Sciatic nerve (tissue), 2 donors: ENCODE data around the gene GALC. TPM values are rescaled to one million over a fixed set of nuclear protein-coding genes. Genes with fewer than 3 reads are reported as not detected.
"Not testable (repeated sequence)": the region's sequence is repeated elsewhere in the genome, so short reads cannot be mapped to it uniquely, and the experiment has no call there.

ENCODE experiments used
- ATAC-seq: fragments of 200-7000 bp; cut with Tn5 transposase; one replicate; pipeline ENCODE4 v1.9.1; 2020; ENCODE audit warnings: mild to moderate bottlenecking, moderate library complexity
- DNase-seq: peaks from one replicate; pipeline ENCODE4 v3.0.0-alpha.2; 2020; ENCODE audit warnings: low spot score
- intact Hi-C: fragments of 100-400 bp; cut with DNase I; formaldehyde crosslinking; loops from one replicate; pipeline ENCODE4 v1.14.2; 2022
- total RNA-seq: library from RNA; stranded (reverse); fragmentation: NEBNext Ultra II Directional; extraction: Animal tissue kit (Norgen Biotek cat#: 25700); gene quantifications from one replicate; pipeline ENCODE4 v1.2.1, GENCODE V29; 2021
- donor health status: DM: no; HTN: no; CAD: no.
- donor health status: DM: no; HTN: no; CAD: no.

The GALC gene
- 47.8 TPM for total RNA-seq

GRCh38 chr14:87992718-87993628 lies at the start of gene GALC:
Gene GALC, minus strand, starts transcription at chr14:87993182. Its CDS starts 18 bp downstream, at chr14:87993164.
- DNase-seq, result peak; percentile 97
- intact Hi-C loops, result no loop called here
- peak; percentile 97 for ATAC-seq

- intact Hi-C loops, result no loop called here
These were observed 47.2 kb upstream of the GALC start for GRCh38 chr14:88040146-88040545.

GRCh38 chr14:88039197-88039596 lies 46.2 kb upstream of the GALC start:
- ATAC-seq, result no peak
- no peak for DNase-seq
- intact Hi-C loops, result no loop called here

More at GRCh38 chr14:88040146-88040545, 47.2 kb upstream of the GALC start:
- no peak for ATAC-seq
- DNase-seq, result no peak

GRCh38 chr14:88037325-88037724 lies 44.3 kb upstream of the GALC start:
- no peak for ATAC-seq
- intact Hi-C loops, result no loop called here
- no peak for DNase-seq

GRCh38 chr14:88036422-88036821 lies 43.4 kb upstream of the GALC start:
- DNase-seq, result no peak
- no peak for ATAC-seq
- intact Hi-C loops, result no loop called here

GRCh38 chr14:88034076-88034475 lies 41.1 kb upstream of the GALC start:
- DNase-seq (no peak), ATAC-seq (no peak)
- intact Hi-C loops, result no loop called here

GRCh38 chr14:88032373-88032772 lies 39.4 kb upstream of the GALC start:
- DNase-seq (no peak), ATAC-seq (no peak)
- intact Hi-C loops, result no loop called here

- no peak for DNase-seq
- intact Hi-C loops, result no loop called here
- ATAC-seq, result no peak
These were observed 37.9 kb upstream of the GALC start for GRCh38 chr14:88030892-88031291.

- DNase-seq (no peak), ATAC-seq (no peak)
- intact Hi-C loops, result no loop called here
These were observed 37.1 kb upstream of the GALC start for GRCh38 chr14:88030079-88030478.

- DNase-seq, result no peak
- intact Hi-C loops, result no loop called here
- no peak for ATAC-seq
These were observed 36.5 kb upstream of the GALC start for GRCh38 chr14:88029500-88029899.

GRCh38 chr14:88026890-88027289 lies 33.9 kb upstream of the GALC start:
- DNase-seq (no peak), ATAC-seq (no peak)
- intact Hi-C loops, result no loop called here

- intact Hi-C loops, result no loop called here
These were observed 32.3 kb upstream of the GALC start for GRCh38 chr14:88025313-88025712.

GRCh38 chr14:88024252-88025086 lies 31.5 kb upstream of the GALC start:
- DNase-seq, intact Hi-C loops, ATAC-seq: not testable (repeated sequence)

More at GRCh38 chr14:88025313-88025712, 32.3 kb upstream of the GALC start:
- DNase-seq, result no peak
- ATAC-seq, result no peak

GRCh38 chr14:88023658-88024187 lies 30.7 kb upstream of the GALC start:
- no peak for ATAC-seq
- intact Hi-C loops, result no loop called here
- DNase-seq, result no peak

GRCh38 chr14:88017535-88017934 lies 24.6 kb upstream of the GALC start:
- intact Hi-C loops, result no loop called here
- no peak for DNase-seq
- no peak for ATAC-seq

- DNase-seq (no peak), ATAC-seq (no peak)
- intact Hi-C loops, result no loop called here
These were observed 23.8 kb upstream of the GALC start for GRCh38 chr14:88016768-88017167.

GRCh38 chr14:88013750-88014349 lies 20.9 kb upstream of the GALC start:
- DNase-seq, result peak; percentile 81
- intact Hi-C loops, result no loop called here
- ATAC-seq, result peak; percentile 93

GRCh38 chr14:88012495-88012894 lies 19.5 kb upstream of the GALC start:
- intact Hi-C loops, result no loop called here
- DNase-seq, result no peak
- ATAC-seq, result no peak

- DNase-seq (no peak), ATAC-seq (no peak)
- intact Hi-C loops, result no loop called here
These were observed 17.3 kb upstream of the GALC start for GRCh38 chr14:88010331-88010730.
